HL-60/S4 treated with retinoic acid at 250 ng/mL for 4 days and 3 days (cell line): ENCODE results near the gene KLHDC7B.

Source experiments
- in situ Hi-C: fragments of 300-500 bp; cut with MboI; formaldehyde crosslinking; loops from 2 replicates; pipeline ENCODE4 v1.7.0; 2022; ENCODE audit warnings: low sequenced_read_pairs

The KLHDC7B gene

GRCh38 chr22:50569896-50570535 lies 24.3 kb downstream of the KLHDC7B start:
- in situ Hi-C loops, result no loop called here

- in situ Hi-C loops, result no loop called here
These were observed 25.2 kb downstream of the KLHDC7B start for GRCh38 chr22:50570861-50571260.

GRCh38 chr22:50571264-50572175 lies 25.8 kb downstream of the KLHDC7B start:
- in situ Hi-C loops, result no loop called here

- in situ Hi-C loops, result no loop called here
These were observed 27.3 kb downstream of the KLHDC7B start for GRCh38 chr22:50572965-50573364.

GRCh38 chr22:50573491-50574382 lies 28.0 kb downstream of the KLHDC7B start:
- in situ Hi-C loops, result no loop called here

- in situ Hi-C loops, result no loop called here
These were observed 28.7 kb downstream of the KLHDC7B start for GRCh38 chr22:50574383-50574755.

- in situ Hi-C loops, result no loop called here
These were observed 29.8 kb downstream of the KLHDC7B start for GRCh38 chr22:50575426-50575941.

GRCh38 chr22:50576070-50576469 lies 30.4 kb downstream of the KLHDC7B start:
- in situ Hi-C loops, result no loop called here

GRCh38 chr22:50576806-50577696 lies 31.4 kb downstream of the KLHDC7B start:
- in situ Hi-C loops, result no loop called here

- in situ Hi-C loops, result no loop called here
These were observed 31.9 kb downstream of the KLHDC7B start for GRCh38 chr22:50577697-50577986.

- in situ Hi-C loops, result no loop called here
These were observed 32.5 kb downstream of the KLHDC7B start, which contains the start of gene CPT1B for GRCh38 chr22:50577987-50578775. CPT1B (minus strand) TSS chr22:50578427; CDS start chr22:50577915, 512 bp downstream.

- in situ Hi-C loops, result no loop called here
These were observed 33.1 kb downstream of the KLHDC7B start for GRCh38 chr22:50578776-50579310.

GRCh38 chr22:50579752-50580151 lies 34.1 kb downstream of the KLHDC7B start:
- in situ Hi-C loops, result no loop called here

- in situ Hi-C loops, result no loop called here
These were observed 35.6 kb downstream of the KLHDC7B start for GRCh38 chr22:50581031-50581949.

- in situ Hi-C loops, result no loop called here
These were observed 36.3 kb downstream of the KLHDC7B start for GRCh38 chr22:50581950-50582492.

- in situ Hi-C loops, result no loop called here
These were observed 37.0 kb downstream of the KLHDC7B start, which contains the start of gene CHKB for GRCh38 chr22:50582493-50583293. CHKB (minus strand) TSS chr22:50582849; CDS start chr22:50582781, 68 bp downstream.
